Central memory CD4-positive, alpha-beta T cell (primary cell): ENCODE results near the gene C10orf53.
"Not testable (repeated sequence)": the region's sequence is repeated elsewhere in the genome, so short reads cannot be mapped to it uniquely, and the experiment has no call there.

Experiments
- DNase-seq: peaks from one replicate; pipeline ENCODE4 v3.0.0; 2022

Gene C10orf53

DNA sequence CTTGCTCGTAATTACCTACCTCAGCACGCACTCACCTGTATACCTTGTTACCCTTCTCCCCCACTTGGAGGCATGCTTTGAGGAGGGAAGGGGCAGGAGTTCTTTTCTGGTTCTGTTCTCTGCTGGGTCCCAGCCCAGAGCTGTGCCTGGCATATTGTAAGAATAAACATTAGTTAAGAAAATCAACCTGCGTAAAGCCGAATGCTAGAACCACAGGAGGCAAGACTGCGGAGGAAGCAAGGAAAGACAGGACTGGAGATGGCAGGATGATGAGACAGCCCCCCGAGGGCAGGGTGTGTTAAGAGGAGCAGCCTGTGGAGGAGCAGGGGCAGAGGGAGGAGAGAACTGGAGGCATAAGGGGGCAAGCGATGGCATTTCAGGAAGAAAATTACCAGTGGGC, 9.5 kb downstream of the C10orf53 start:
- DNase-seq, result no peak

DNA sequence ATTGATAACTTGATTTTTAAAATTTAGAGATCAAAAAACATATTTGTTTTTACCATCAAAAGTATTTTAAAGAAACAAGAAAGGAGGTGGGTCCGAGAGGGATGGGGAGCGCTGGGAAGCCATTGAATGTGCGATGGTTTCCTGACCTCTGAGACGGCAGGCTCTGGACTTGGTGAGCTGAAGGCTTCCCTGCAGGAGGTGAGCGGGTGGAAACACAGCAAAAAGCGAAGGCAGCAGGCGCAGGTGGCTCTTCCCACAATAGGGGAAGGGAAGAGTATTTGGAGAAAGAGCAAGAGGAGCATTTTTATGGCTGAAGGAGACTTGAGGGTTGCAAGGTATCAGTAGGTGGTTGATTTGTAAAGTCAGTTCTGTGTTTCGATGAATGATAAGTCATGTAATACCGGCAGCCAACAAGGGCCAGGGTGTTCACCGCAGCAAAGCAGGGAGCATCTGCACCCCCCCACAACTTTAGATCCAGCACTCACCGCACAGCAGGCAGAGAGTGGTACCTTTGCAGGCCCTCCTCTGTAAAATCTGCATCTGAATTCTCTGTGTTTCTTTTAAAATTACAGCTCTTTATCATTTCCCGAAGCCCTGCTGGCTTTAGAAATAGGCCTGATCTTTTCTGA, 10.5 kb downstream of the C10orf53 start:
- DNase-seq, result no peak

DNA sequence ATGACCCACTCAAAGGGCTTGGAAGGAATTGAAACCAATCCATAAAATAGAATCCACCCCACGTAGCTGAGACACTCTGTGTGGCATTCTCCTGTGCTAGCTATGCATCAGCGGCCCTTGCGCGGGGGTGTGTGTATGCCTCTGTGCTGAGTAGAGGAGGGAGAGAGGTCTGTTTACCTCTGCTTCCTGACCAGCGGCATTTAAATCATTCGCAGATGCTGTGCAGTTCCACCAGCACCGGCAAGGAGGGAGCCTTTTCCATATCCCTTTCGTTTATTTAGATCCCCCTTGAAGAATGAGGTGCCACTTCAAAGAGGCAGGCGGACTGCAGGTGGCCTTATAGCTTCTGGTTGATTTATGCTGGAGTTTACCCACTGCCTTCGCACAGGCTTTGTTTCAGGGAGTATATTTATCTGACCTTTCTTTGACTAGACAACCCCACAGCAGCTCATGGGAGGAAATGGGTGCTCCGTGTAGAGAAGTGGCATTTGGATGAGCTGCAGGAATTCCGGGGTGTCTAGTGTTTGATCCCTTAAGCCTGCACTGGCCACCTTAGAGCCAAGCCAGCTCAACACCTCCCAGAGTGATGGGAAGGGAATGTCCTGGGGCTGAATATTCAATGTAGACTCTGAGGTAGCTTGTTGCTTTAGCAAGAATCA, 11.4 kb downstream of the C10orf53 start:
- DNase-seq, result no peak

DNA sequence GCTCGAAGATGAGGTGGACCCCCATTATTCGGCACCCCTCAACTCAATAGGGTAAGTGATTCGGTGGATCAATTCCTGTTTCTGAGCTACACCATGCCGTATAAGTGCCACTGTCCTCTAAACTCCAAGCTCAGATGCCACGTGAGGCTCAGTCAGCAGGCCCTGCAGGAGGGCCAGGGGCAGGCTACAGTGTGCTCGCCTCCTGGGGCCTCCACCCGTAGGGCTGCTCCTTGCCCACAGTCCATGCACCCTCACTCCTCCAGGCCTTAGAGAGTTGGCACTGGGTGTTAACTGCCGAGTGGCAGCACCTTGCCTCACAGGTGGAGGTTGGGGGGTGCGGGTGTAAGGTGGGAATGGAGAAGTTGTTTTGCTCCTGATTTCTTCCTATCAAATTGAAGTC, 12.1 kb downstream of the C10orf53 start:
- DNase-seq, result no peak

- DNase-seq, result no peak
Observed at GRCh38 chr10:49694466-49694865, 15.0 kb downstream of the C10orf53 start.

GRCh38 chr10:49696311-49696710, 16.9 kb downstream of the C10orf53 start:
- DNase-seq, result no peak

- DNase-seq, result no peak
Observed at GRCh38 chr10:49698679-49699078, 19.2 kb downstream of the C10orf53 start.

DNA sequence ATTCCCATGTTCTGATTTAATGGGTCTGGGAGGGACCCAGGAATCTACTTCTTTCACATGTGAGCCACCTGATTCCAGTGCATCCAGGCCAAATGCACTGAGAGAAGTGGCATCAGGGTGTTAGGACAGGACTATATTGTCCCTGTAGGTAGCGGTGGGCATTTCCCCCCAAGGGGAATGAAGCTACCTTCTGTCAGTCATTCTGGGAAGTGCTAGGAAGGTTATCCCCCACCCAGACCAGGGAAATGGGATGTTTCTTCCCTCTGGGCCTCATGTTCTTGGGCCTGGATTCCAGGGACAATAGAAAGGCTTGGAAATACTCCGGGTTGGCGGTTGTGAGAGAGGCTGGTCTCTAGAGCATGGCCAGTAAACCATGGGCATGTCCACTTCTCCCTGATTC, 20.8 kb downstream of the C10orf53 start:
- DNase-seq, result no peak

DNA sequence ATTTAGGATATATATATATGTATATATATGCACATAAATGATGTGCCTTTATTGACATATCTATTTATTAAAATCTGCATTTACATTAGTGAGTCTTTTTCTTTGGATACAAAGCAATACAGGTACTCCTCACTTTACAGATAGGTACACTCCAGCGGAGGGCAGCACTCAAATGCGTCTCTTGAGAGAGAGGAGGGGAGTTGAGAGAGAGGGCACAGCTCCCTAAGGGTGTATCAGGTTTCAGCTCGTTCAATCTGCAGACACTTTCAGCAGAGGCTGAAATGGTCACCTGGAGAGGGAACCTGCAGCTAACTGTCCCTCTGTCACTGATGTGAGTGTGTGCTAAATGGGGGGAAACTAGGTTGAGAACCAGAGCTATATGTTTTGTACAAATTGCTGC, 21.5 kb downstream of the C10orf53 start:
- no peak for DNase-seq

DNA sequence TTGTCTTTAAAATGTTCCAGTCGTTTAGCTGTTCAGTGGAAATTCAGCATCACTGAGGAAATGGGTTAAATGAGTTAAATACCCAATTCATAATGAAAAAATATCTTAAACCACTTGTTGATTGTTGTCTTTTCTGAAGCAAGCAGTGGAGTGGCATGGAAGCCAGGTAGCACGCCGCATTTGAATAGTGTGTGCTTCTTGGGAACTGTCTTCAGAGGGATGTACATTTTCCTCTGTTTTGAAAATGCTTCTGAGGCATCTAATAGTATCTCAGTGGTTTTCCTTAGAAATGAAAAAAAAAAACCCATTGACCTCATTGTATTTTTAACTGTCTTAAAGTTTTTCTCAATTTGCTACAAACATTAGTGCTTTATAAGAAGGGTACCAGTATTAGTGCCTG, 28.1 kb downstream of the C10orf53 start:
- no peak for DNase-seq

GRCh38 chr10:49709934-49710333, 30.5 kb downstream of the C10orf53 start:
- no peak for DNase-seq

DNA sequence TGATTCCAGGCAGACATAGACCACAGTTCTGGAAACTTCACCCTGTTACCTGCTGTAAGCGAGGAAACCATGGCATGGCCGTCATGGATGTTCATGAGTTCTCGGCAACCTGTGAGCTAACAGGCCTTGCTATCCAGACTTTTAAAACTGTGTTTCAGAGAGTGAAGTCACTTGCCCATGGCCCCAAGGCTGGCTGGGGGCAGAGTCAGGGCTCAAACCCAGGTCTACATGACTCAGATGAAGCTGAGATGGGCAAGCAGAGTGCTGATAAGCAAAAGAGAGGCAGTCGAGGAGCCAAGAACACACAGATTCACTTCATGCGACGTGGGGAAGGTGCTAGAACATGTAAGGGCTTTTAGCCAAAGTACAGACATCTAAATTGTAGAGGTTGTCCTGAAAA, 31.5 kb downstream of the C10orf53 start:
- no peak for DNase-seq

DNA sequence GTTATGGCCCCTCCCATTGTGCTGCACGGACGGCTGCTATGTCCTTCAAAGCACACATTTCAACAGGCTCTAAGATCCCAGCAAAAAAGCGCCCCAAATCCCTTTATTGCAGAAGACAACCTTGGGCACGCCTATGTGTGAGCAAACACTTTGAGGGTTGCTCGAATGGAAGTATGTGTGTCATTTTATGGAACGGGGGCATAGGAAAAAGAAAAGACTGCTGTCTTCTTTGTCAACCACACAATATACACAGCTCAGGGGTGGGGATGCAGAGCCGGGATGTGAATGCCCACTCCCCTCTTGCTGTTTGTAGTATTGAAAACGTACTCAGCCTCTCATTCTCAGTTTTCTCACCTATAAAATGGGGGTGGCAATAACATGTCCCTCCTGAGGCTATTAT, 32.0 kb downstream of the C10orf53 start:
- DNase-seq, result no peak

- DNase-seq, result no peak
Observed at GRCh38 chr10:49713266-49713665, 33.8 kb downstream of the C10orf53 start.

GRCh38 chr10:49715157-49715556, 35.7 kb downstream of the C10orf53 start:
- not testable (repeated sequence) for DNase-seq

GRCh38 chr10:49726593-49726992, 47.1 kb downstream of the C10orf53 start:
- DNase-seq, result no peak

DNA sequence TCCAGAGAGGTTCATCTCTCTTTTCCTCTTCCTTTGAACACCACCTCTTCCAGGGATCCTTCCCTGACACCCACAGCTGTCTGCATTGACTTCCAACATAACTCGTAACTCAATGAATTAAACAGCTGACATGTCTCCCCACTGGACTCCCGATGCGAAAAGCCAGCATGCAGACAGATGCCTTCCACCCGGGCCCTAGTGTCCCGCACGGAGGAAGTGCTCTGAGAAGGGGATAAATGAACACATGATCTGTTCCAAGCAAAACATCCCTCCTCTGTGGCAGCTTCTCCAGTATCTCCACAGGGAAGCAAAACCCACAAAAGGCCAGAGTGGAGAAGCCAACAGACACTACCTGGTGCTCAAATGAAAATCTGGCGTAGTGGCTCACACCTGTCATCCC, 54.4 kb downstream of the C10orf53 start:
- no peak for DNase-seq

GRCh38 chr10:49734676-49735075, 55.2 kb downstream of the C10orf53 start:
- no peak for DNase-seq

- no peak for DNase-seq
Observed at GRCh38 chr10:49735161-49735560, 55.7 kb downstream of the C10orf53 start.

- no peak for DNase-seq
Observed at GRCh38 chr10:49735848-49736563, 56.6 kb downstream of the C10orf53 start.

GRCh38 chr10:49736564-49737113, 57.2 kb downstream of the C10orf53 start:
- no peak for DNase-seq

GRCh38 chr10:49737474-49738201, 58.2 kb downstream of the C10orf53 start:
- DNase-seq, result no peak
